G401 (cell line): ENCODE data around the gene CTDSPL. TPM values are rescaled to one million over a fixed set of nuclear protein-coding genes. Genes with fewer than 3 reads are reported as not detected.
"Not testable (repeated sequence)": the region's sequence is repeated elsewhere in the genome, so short reads cannot be mapped to it uniquely, and the experiment has no call there.

Source experiments
- DNase-seq: peaks from one replicate; pipeline ENCODE4 v3.0.0-alpha.2; 2015; ENCODE audit warnings: low spot score
- in situ Hi-C: cut with HindIII; loops from 2 replicates; pipeline ENCODE4 v1.10.0; 2016; ENCODE audit warnings: low sequenced_read_pairs, mixed read lengths
- total RNA-seq: library from RNA; depleted of rRNA; stranded (reverse); fragments of >200 nt; shearing (Covaris generic); gene quantifications from 2 replicates; pipeline ENCODE4 v1.2.3, GENCODE V29; 2014

Gene CTDSPL
- total RNA-seq, 1 experiment from 2014 or later: 77.9 TPM

GRCh38 chr3:37973246-37974054, 111.8 kb downstream of the CTDSPL start:
- DNase-seq: peak; percentile 98
- in situ Hi-C loops: no loop called here

DNA sequence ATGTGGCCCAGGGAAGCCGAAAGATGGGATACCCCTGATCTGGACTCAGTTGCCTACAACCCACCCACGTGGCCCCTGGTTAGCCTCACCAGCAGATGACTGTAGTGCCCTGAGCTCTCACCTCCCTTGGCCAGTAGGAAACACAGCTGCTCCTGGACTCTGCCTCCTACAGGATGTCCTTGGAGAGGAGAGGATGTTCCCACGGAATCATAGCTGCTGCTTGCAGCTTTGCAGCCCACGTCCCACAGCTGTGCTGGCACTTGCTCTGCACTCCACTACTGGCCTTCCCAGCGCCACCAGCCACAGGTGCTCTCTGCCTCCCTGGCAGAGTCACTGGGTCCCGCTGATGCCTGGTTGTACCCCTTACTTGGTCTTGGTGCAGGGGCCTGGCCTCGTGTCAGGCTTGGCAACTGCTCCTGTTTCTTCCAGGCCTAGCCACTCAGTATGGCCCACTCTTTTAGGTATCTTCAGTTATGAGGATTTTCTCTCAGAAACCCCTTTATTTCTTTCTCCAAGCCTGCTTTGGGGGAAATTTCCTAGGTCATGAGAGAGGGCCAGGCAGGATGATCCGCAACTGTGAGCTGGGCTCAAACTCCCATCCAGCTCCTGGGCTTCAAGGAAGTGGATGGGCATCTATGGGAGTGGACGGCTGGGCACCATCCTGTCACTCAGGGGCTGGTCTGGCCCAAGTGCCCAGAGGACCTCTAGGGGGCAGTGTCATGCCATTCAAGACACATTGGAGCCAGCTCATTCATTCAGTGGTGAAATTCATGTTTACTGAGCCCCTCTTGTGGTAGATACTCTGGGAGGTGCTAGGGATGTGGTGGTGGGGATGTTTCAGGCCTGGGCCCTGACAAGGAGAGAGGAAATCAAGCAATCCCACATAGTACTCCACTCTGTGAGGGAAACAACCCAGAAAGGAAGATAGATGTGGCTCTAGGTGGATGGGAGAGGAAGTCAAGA, 112.7 kb downstream of the CTDSPL start:
- peak; percentile 57 for DNase-seq
- in situ Hi-C loops: no loop called here

DNA sequence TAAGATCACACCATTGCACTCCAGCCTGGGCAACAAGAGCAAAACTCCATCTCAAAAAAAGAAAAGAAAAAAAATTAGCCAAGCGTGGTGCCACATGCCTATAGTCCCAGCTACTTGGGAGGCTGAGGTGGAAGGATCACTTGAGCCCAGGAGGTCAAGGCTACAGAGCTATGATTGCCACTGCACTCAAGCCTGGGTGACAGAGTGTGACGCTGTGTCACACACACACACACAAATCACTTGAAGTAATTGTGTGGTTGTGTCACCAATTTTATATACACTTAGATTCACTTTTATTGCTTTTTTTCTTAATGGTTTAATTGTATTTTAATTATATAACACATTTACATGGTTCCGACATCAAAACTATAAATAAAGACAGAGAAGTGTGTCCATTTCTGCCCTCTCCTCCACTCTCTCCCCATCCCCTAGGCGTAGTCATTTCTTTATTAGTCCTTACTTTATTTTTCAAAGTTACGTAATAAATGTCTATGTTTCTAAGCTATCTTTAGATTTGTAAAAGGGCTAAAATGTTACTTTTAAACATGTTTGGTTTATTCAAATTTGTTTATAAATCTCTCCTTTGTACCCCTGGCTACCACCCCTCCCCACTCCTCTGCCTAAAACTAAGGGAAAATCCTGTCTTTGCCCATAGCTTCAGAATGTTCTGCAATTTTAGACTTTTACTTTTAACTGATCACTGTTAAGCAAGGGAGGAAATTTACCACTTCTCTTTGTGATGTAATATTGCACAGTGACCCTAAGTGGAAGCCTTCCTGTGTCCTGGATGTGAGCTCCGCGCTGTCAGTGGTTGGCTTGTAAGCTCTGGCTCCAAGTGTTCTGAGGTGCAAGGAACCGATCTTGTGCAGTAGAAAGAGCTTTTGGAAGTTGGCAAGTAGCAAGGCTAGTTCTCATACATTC, 118.1 kb downstream of the CTDSPL start:
- in situ Hi-C loops: no loop called here
- no peak for DNase-seq

- in situ Hi-C loops: no loop called here
- no peak for DNase-seq
Observed at GRCh38 chr3:37980462-37981347, 119.0 kb downstream of the CTDSPL start.

GRCh38 chr3:37981348-37981664, 119.6 kb downstream of the CTDSPL start:
- in situ Hi-C loops: no loop called here

GRCh38 chr3:37982331-37982730, 120.7 kb downstream of the CTDSPL start:
- no peak for DNase-seq
- in situ Hi-C loops: no loop called here

More at GRCh38 chr3:37981348-37981664, 119.6 kb downstream of the CTDSPL start:
- no peak for DNase-seq

GRCh38 chr3:37984051-37984450, 122.4 kb downstream of the CTDSPL start:
- DNase-seq: no peak
- in situ Hi-C loops: no loop called here

DNA sequence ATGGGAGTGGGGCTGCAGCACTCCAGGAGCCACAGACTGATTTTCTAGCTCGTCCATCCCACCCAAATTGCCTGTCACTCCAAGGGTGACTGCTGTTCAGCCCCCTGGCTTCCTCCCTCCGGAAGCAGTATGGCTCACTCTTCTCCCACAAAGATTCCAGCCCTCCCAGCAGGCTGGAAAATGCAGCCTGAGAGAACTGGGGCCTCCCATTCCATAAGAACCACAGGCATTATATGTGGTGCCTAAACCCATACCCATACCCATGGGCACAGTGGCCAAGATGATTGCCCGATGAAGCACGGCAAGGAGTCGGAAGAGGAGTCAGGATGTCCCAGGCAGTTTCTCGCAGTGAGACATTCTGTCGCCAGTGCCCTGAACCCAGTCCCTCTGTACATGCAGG, 122.9 kb downstream of the CTDSPL start:
- no peak for DNase-seq
- in situ Hi-C loops: no loop called here

GRCh38 chr3:37985637-37986320, 124.1 kb downstream of the CTDSPL start:
- in situ Hi-C loops: no loop called here
- DNase-seq: peak; percentile 53

DNA sequence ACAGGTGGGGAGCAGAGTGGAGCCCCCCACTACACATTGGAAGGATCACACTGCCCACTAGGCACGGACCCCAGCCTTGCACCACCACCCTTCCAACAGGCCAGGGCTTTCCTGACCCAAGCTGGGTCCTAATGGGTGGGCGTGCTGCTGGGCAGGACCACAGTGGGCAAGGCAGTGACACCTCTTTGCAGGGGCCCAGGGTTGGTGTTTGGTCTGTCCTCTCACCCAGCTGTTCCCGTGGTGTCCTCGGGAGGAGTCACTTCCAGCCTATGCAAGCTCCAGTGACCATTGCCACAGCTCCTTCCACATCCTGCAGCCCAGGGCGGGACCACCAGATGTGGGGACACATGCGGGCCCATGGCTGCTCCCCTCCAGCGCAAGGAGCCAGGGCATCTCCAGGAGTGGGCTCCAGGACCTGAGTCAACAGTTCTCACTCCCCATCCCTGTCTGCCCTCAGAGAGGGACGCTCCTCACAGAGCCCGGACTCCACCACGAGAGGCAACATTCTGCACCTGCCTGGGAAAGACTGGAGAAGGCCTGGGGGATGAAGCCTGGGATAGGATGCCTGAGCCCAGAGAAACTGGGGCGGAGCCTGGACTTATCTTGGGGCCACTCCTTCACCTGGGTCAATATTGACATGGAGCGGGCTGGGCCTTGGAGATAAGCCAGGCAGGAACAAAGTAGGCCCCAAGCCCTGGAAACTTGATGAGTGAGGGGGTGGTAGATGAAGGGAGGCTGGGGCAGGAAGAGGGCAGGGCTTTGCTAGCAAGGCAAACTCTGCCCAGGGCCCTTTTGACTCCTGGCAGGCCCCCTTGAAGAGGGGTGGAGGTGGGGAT, 125.0 kb downstream of the CTDSPL start:
- in situ Hi-C loops: no loop called here

GRCh38 chr3:37987315-37987697, 125.6 kb downstream of the CTDSPL start:
- in situ Hi-C loops: no loop called here
- DNase-seq: no peak

More for the DNA sequence above, 125.0 kb downstream of the CTDSPL start:
- no peak for DNase-seq

DNA sequence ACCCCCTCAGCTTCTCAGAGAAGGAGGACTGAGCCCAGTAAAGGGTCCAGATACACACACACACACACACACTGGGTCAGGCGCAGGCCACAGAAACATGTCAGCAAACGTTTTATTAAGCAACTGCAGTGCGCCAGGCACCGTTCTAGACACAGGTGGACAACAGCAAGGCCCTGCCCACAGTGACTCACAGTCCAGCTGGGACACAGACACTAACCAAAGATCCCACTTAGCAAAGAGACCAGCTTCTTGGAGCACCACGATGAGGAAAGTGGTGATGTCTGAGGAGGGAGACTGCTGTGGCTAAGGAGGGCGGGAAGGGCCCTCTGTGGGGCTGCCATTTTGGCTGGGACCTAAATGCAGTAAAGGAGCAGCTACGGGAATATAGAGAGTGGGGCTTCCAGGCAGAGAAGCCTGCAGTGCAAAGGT, 126.1 kb downstream of the CTDSPL start:
- in situ Hi-C loops: no loop called here
- no peak for DNase-seq

- DNase-seq, in situ Hi-C loops: not testable (repeated sequence)
Observed at GRCh38 chr3:37988376-37988775, 126.7 kb downstream of the CTDSPL start.

GRCh38 chr3:37988931-37989525, 127.3 kb downstream of the CTDSPL start:
- in situ Hi-C loops: no loop called here
- DNase-seq: no peak

DNA sequence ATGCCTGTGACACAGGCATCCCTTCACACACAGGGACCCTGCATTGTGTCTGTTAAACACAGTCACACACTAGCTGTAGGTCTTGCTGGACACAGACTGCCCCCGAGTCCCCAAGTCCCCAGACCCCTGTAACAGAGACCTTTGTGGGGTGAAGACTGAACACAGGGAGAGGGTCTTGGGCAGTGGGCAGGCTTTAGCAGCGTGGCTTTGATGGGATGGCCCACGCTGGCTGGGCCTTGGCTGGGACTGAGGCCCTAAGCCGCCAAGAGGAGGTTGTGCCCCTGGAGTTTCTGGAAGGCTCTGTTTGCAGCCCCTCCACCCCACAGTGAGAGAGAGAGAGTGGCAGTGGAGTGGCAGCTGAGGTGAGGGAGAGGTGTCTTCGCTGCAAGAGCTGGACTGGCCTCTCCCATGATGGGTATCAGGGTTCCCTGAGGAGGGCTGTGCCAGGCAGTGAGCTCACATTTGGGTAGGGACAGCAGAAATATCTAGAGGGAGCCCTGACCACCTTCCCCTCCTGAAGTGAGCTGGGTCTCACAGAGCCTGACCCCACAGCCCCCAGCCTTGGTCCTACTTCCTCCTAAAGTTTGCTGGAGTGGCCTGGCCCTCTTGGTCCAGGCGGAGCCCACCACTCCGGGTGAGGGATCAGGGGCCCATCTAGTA, 128.3 kb downstream of the CTDSPL start:
- in situ Hi-C loops: no loop called here
- no peak for DNase-seq

- in situ Hi-C loops: no loop called here
- no peak for DNase-seq
Observed at GRCh38 chr3:37990527-37990926, 128.8 kb downstream of the CTDSPL start, which contains the start of gene VILL. VILL (plus strand) TSS chr3:37990786; CDS start chr3:37993673, 2,887 bp downstream.
